Activated CD4-positive, alpha-beta T cell treated with anti-CD3 and anti-CD28 coated beads, Interleukin-2, Interleukin-6, amounts not matched to agents 100 ng/mL and 50 ng/mL, durations not matched to agents 16 hours and 8 hours (primary cell): Measurements from ENCODE around the gene MEF2C.

Source experiments
- DNase-seq: peaks from one replicate; pipeline ENCODE4 v3.0.0-alpha.2; 2020

MEF2C gene

GRCh38 chr5:88685591-88686541 is 197.1 kb downstream of the MEF2C start:
- DNase-seq: no peak

GRCh38 chr5:88683506-88684135 is 199.4 kb downstream of the MEF2C start:
- no peak for DNase-seq

GRCh38 chr5:88682881-88683361 is 200.1 kb downstream of the MEF2C start:
- no peak for DNase-seq

GRCh38 chr5:88682131-88682530 is 200.9 kb downstream of the MEF2C start:
- DNase-seq: no peak

GRCh38 chr5:88681211-88681803 is 201.7 kb downstream of the MEF2C start:
- DNase-seq: no peak

GRCh38 chr5:88680253-88681132 is 202.5 kb downstream of the MEF2C start:
- DNase-seq: peak; percentile 85

GRCh38 chr5:88679638-88680037 is 203.3 kb downstream of the MEF2C start:
- no peak for DNase-seq

- DNase-seq: no peak
Observed at GRCh38 chr5:88678770-88679381, 204.1 kb downstream of the MEF2C start.

GRCh38 chr5:88677943-88678769 is 204.8 kb downstream of the MEF2C start:
- no peak for DNase-seq

- no peak for DNase-seq
Observed at GRCh38 chr5:88677376-88677895, 205.5 kb downstream of the MEF2C start.

- no peak for DNase-seq
Observed at GRCh38 chr5:88676637-88677375, 206.2 kb downstream of the MEF2C start.

- no peak for DNase-seq
Observed at GRCh38 chr5:88675708-88676636, 207.0 kb downstream of the MEF2C start.

GRCh38 chr5:88675168-88675707 is 207.7 kb downstream of the MEF2C start:
- DNase-seq: no peak

GRCh38 chr5:88674356-88675167 is 208.4 kb downstream of the MEF2C start:
- peak; percentile 69 for DNase-seq

- DNase-seq: no peak
Observed at GRCh38 chr5:88673253-88674105, 209.5 kb downstream of the MEF2C start.

- DNase-seq: no peak
Observed at GRCh38 chr5:88672644-88673252, 210.2 kb downstream of the MEF2C start.
